HG03039 (cell line): ENCODE data around the gene JAKMIP1.

Source experiments
- ATAC-seq: cut with Tn5 transposase; IDR thresholded peaks from one replicate; pipeline ENCODE4 v1.9.1; 2021; ENCODE audit warnings: mild to moderate bottlenecking, moderate library complexity; ENCODE audit not compliant: unreplicated experiment

The JAKMIP1 gene

DNA sequence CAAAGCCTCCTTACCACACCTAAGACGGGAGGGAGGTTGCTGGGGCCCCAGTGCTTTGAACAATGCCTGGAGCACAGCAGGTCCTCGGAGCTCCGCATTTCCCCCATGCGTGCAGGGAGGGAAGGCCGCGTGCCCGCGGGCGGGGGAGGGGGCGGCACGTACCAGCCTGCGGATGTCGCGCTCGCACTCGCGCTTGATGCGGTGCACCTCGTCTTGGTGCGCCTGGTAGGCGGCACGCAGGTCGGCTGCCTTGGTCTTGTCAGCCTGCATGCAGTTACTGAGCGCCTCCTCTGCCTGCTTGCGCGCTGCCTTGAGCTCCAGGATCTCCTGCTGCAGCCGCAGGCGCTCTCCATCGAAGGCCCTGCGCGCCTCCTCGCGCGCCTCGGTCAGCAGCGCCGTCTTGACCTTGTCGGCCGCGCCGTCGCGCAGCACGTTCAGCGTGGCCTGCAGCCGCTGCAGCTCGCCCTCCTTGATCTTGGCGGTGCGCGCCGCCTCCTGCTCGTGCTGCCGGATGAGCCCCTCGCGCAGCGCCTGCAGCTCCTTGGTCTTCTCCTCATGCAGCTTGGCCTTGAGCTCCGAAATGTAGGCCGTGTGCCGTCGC, 94.9 kb downstream of the JAKMIP1 start:
- no peak for ATAC-seq

DNA sequence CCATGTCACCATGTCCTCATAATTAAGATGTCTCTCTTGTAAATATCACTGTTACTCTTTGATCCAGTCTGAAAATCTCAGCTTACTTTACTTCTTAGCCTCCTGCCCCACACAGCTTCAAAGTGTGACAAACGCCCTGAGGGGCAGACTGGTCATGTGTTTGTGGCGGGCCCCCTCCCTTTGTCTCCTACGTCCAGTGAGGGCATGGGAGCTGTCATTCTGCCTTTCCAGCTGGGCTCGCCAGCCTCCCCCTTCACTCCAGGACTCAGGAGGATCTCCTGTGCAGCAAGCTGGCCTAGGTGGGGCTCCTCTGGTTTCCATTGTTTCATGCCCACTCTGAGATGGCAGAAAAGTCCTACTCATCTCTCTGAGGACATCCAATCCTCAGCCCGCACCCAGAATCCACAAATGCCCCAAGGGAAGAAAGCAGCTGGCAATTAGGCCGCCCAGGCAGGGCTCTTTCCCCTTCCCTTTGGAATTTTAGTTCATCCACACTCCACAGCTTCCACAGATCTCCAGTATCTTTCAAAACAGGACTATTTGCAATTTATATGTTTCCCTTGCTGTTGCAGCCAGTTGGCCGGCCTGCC, 95.7 kb downstream of the JAKMIP1 start:
- no peak for ATAC-seq

DNA sequence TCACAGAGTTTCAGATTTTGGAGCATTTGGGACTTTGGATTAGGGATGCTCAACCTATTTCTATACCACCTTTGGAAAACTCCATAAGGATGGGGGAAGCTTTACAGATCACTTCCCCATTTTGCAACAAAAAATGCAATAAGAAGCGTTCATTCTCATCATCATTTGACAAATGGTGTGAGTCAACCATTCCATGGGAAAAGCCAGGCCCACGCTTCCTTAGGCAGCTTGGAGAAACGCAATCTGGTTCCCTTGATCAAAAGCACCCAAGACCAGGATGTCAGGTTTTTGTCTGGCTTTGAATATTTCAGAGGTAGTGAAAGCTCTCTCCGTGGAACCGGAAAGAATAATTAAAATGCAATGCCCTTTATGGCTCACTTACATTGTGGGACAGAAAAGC, 102.8 kb downstream of the JAKMIP1 start:
- ATAC-seq, result no peak

- ATAC-seq, result no peak
Measured at GRCh38 chr4:6095897-6096296, 104.5 kb downstream of the JAKMIP1 start.

- ATAC-seq, result no peak
Measured at GRCh38 chr4:6095023-6095752, 105.2 kb downstream of the JAKMIP1 start.

- ATAC-seq, result no peak
Measured at GRCh38 chr4:6093671-6094070, 106.7 kb downstream of the JAKMIP1 start.

DNA sequence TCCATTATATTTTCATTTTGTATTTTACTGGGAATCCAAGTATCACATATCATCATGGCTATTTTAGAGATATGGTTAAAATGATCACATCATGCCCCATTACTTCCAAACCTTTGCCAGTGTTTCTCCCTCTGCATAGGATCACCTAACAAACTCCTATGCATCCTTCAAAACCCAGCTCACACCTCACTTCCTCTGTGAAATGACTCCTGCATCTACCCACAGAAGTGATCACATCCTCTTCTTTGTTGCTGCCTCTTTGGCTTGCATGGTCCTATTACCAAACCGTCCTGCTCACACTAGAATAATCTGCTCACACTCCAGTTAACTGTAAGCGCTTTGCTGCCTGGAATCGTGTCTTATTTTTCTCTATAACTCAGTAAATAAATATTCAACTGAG, 107.4 kb downstream of the JAKMIP1 start:
- ATAC-seq, result no peak

DNA sequence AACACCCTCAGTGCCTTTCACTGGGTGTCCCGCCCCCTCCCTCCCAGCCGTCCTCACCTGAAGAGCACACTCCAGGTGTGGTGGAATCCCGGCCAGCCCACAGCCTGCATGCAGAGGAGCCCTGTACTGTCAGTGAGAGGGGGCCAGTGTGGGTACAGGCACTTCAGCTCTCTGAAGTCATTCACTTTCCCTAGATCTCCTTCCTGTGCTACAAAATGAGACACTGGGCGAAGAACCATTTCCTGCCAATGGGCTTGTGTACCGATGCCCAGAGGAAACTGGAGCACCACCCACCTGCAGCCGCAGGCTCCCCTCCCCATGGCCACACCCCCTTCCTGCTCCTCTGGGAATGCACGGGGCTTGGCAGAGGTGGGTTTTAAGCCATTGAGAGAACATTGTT, 108.2 kb downstream of the JAKMIP1 start:
- no peak for ATAC-seq

GRCh38 chr4:6090931-6091330, 109.4 kb downstream of the JAKMIP1 start:
- no peak for ATAC-seq

DNA sequence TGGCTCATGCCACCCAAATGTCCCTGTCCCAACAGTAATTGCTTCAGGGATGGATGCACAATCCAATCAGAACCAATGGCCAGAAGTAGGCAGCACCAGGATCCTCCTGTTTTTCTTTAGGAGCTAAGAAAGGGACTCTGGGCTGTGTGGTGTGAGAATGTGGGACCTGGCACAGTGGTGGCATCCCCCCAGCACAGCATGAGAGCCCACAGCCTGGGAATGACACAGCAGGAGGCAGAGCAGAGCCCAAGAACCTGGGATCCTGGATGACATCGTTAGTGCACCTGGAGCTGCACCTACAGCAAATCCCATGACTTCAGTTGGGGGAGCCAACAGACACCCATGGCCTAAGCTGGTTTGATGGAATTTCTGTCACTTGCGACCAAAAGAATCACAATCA, 111.4 kb downstream of the JAKMIP1 start:
- no peak for ATAC-seq

DNA sequence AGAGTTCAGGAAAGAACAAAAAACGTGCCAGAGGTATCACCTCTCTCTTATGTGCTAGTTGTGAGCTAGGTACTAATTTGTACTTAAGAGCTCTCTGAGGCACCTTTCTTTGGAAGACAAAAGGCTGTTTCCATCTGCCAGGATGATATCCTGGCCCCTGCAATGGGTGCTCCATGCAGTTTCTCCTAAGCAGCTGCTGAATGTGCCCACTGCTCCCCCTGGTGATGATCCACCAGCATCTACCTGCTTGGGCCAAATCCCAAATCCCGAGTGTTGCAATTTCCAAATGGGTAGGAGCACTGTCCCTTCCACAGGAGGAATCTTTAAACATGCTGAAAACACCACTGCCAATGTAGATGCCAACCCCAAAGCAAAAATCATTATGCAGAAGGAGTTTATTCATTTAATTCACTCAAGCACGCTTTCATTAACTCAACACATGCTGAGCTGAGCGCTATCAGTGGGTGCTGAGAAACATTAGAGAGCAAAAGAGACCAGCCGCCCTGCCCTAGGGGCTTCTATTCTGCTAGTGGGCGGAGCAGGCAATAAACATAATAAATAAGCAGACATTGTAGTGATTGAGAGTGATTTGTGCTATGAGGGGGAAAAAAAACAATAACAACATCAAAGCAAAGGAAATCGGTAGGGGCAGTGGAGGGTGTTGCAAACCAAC, 112.5 kb downstream of the JAKMIP1 start:
- ATAC-seq, result no peak

DNA sequence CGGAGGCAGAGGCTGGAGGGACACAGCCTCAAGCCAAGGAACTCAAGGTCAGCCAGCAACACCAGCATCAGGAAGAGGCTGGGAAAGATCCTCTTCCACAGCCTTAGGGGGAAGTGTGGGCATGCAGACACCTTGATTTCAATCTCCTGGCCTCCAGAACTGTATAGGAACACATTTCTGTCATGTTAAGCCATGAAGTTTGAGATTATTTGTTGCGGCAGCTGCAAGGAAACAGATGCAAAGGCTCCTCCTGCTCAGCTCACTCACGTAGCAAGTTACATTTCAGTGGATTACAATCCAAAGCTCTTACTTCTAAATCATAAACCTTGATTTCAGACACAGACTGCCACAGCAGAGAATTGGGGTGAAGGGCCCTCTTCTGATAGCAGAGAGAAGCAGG, 113.5 kb downstream of the JAKMIP1 start:
- ATAC-seq, result no peak

- ATAC-seq, result no peak
Measured at GRCh38 chr4:6085691-6086628, 114.4 kb downstream of the JAKMIP1 start.

GRCh38 chr4:6085028-6085690, 115.2 kb downstream of the JAKMIP1 start:
- ATAC-seq, result no peak

DNA sequence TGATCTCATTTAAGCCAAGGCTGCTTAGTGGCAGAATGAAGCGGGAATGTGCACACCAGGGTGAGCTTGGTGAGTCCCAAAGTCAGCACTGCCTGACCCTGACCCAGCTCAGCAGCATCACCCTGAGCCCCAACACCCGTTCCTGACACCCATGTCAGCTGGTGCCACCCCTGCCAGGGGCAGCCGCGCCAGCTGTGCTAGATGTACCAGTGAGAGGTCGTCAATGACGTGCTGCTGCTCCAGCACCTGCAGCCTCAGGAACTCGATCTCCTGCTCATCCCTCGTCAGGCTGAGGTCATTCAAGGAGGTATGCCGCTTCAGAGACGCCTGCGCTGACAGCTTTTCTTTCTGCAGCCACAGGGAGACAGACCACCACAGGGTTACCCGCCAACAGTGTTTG, 120.4 kb downstream of the JAKMIP1 start:
- ATAC-seq, result no peak

GRCh38 chr4:6078560-6078959, 121.8 kb downstream of the JAKMIP1 start:
- ATAC-seq, result no peak

DNA sequence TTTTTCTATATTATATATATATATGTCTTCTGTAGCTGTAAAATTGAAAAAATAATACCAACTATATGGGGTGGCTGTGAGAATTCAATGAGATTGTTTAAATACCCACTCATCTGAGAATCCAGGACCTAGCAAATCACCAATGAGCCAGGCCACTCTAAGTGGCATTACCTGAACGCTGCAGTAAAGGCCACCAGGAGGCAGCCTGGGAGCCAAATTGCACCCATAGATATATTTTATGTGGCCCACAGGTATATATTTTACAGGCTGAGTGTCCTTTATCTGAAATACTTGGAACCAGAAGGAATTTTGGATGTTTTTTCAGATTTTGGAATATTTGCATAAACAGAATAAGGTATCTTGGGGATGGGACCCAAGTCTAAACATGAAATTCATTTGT, 124.0 kb downstream of the JAKMIP1 start:
- no peak for ATAC-seq

DNA sequence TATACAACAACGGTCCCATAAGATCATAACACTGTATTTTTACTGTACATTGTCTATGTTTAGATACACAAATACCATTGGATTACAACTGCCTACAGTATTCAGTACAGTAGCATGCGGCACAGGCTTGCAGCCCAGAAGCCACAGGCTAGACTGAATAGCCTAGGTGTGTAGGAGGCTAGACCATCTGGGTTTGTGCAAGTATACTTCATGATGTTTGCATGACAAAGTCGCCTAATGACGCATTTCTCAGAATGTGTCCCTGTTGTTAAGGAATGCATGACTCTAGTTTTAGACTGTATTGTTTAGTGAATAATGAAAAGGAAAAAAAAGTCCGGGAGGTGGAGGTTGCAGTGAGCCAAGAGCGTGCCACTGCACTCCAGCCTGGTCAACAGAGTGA, 125.6 kb downstream of the JAKMIP1 start:
- no peak for ATAC-seq

DNA sequence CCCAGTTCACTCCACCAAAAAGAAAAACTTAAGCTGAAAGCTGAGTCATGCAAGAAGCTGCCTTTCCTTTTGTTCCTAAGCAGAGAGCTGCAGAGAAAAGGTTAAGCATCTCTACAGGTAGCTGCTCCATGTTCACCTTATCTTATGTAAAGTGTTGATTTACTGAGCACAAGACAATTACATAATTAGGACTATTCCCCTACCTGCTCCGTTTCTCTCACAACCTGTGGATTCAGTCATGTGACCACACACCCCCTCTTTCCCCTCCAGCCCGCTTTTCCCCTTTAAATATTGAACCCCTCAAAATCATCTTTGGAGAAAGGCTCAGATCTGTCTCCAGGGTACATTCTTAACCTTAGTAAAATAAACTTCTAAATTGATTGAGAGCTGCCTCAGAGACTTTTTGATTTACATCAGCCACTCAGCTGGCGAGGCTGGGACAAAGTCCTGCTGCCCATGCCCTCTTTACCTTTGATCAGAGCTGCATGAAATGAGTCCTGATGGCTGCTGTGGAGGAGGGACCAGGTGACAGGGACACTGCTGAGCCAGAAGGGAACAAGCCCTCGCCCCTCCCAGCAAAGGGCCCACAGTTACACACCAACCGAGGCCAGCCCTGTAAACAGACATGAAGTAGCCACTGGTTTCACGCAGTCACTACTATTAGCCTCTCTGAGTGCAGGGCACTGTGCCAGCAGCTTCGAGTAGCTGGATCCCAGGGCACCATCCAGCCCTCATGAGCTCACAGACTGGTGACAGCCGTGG, 128.2 kb downstream of the JAKMIP1 start:
- ATAC-seq, result no peak
